Dermis microvascular lymphatic vessel endothelial cell (primary cell): Measurements from ENCODE around the gene PRSS1. TPM values are rescaled to one million over a fixed set of nuclear protein-coding genes. Genes with fewer than 3 reads are reported as not detected.

Experiments
- DNase-seq, 2 donors: peaks; one replicate each; pipeline versions ENCODE4 v3.0.0 to v3.0.0-alpha.2; 2010; ENCODE audit warnings: low read depth in 2 of 2
- total RNA-seq: library from RNA; depleted of rRNA; stranded (reverse); fragments of >200 nt; gene quantifications from 2 replicates; pipeline ENCODE4 v1.2.1, GENCODE V29; 2014

The PRSS1 gene
- total RNA-seq, 1 donor from 2014 or later = not detected

DNA sequence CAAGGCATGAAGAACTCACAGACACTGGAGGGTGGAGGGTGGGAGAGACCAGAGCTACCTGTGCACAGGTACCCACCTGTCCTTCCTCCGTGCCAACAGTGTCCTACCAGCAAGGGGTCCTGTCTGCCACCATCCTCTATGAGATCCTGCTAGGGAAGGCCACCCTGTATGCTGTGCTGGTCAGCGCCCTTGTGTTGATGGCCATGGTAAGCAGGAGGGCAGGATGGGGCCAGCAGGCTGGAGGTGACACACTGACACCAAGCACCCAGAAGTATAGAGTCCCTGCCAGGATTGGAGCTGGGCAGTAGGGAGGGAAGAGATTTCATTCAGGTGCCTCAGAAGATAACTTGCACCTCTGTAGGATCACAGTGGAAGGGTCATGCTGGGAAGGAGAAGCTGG lies 43.3 kb downstream of the PRSS1 start:
- no peak for DNase-seq

DNA sequence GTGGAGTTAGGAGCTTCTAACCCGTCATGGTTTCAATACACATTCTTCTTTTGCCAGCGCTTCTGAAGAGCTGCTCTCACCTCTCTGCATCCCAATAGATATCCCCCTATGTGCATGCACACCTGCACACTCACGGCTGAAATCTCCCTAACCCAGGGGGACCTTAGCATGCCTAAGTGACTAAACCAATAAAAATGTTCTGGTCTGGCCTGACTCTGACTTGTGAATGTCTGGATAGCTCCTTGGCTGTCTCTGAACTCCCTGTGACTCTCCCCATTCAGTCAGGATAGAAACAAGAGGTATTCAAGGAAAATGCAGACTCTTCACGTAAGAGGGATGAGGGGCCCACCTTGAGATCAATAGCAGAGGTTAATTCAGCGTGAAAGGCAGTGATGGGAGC lies 43.9 kb downstream of the PRSS1 start:
- no peak for DNase-seq

DNA sequence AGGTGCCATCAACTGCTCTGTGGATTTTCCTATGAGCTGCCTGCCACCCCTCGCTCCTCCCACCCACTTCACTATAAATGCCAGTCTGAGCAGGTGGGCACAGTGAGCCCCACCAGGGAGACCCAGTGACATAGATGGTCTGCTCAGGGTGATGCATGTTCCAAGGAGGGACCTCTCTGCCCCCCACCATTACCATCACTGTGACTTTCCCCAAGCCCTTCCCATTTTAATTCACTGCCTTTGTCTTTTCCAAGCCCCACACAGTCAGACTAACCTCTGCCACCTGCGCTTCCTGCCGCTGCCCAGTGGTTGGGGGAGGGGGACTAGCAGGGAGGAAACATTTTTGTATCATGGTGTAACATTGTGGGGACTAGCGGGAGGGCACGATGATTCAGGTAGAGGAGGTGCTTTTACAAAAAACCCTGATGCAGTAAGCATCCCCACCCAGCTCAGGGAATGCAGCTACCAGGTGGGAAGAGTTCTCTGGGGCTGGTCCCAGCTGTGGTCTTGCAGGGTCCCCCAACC lies 46.1 kb downstream of the PRSS1 start:
- no peak for DNase-seq

DNA sequence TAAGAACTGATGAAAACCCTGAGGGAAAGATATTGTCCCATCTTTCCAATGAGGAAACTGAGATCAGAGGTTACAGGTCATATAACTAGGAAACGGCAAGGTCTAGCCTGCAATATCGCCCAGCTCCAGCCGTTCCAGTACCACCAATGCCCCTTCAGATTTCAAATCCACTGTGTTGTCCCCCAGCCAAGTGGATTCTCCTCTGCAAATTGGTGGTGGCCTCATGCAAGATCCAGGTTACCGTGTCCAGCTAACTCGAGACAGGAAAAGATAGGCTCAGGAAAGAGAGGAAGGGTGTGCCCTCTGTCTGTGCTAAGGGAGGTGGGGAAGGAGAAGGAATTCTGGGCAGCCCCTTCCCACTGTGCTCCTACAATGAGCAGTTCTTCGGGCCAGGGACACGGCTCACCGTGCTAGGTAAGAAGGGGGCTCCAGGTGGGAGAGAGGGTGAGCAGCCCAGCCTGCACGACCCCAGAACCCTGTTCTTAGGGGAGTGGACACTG lies 46.8 kb downstream of the PRSS1 start:
- DNase-seq = no peak

DNA sequence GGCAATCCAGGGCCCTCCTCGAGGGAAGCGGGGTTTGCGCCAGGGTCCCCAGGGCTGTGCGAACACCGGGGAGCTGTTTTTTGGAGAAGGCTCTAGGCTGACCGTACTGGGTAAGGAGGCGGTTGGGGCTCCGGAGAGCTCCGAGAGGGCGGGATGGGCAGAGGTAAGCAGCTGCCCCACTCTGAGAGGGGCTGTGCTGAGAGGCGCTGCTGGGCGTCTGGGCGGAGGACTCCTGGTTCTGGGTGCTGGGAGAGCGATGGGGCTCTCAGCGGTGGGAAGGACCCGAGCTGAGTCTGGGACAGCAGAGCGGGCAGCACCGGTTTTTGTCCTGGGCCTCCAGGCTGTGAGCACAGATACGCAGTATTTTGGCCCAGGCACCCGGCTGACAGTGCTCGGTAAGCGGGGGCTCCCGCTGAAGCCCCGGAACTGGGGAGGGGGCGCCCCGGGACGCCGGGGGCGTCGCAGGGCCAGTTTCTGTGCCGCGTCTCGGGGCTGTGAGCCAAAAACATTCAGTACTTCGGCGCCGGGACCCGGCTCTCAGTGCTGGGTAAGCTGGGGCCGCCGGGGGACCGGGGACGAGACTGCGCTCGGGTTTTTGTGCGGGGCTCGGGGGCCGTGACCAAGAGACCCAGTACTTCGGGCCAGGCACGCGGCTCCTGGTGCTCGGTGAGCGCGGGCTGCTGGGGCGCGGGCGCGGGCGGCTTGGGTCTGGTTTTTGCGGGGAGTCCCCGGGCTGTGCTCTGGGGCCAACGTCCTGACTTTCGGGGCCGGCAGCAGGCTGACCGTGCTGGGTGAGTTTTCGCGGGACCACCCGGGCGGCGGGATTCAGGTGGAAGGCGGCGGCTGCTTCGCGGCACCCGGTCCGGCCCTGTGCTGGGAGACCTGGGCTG lies 47.5 kb downstream of the PRSS1 start:
- DNase-seq = peak in 1 of 2 donors; percentile 18

DNA sequence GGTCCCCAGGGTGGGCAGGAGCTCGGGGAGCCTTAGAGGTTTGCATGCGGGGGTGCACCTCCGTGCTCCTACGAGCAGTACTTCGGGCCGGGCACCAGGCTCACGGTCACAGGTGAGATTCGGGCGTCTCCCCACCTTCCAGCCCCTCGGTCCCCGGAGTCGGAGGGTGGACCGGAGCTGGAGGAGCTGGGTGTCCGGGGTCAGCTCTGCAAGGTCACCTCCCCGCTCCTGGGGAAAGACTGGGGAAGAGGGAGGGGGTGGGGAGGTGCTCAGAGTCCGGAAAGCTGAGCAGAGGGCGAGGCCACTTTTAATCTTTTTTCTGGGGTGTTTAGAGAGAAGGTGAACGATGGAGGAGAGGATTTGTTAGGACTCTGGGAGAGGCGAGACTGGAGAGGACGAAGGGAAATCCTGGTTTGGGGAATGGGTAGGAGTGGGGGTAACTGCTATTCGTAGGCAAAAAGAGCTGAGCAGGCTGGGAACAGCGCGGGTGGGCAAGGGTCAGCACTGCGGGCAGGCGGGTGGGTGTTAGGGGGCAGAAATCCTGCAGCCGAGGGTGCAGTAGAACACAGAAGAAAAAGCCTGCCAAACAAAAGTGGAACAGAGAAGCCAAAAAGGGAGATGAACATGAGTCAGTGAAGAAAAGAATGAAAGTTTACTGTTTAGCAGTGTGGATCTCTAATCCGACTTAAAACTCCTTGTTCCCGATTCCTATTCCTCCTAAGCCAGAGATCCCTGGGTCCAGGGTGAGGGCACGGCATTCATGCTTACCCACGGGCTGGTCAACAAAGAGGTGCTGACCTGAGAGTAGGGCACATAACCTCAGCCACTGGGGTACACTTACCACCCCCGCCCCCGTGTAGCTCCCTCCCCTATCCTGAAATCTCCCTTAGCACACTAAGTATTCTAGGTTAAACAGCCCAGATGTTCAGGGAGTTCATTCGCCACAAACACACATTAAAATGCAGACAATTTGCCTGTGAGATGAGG lies 48.4 kb downstream of the PRSS1 start:
- no peak for DNase-seq

DNA sequence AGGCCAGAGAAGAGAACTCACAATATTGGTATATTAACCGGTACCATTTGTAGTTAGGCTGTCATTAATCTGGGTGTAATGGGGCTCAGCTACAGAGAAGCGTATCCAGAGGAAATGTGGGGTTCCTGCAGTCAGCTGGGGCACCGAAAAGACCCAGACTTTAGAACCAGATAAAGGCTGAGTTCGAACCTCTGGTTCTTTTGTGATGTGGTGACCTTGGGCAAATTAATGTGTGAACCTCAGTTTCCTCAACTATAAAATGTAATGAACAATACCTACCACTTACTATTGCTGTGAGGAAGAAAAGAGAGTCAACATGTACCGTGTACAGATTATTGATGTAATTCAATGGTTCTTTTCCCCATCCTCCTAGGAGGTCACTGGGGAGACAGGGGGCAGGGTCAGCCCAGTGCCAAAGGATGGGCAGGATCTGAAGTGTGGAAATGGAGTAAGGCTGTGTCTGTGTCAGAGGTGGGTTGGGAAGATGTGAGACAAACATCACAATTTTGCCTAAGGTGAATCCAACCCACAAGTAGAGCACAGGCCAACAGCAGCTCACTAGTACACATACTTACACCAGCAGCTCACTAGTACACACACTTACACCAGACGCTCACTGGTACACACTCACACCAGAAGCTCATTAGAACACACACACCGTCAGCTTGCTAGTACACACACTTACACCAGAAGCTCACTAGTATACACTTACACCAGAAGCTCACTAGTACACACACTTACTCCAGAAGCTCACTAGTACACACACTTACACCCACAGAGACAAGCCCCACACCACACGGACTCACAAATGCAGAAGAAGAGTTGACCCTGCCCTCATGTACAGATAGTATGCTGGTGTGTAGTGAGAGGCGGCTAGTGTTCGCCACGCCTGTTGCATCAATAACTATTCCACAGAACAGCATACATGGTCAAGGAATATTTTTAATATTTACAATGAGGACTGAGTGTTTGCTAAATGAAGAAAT lies 49.5 kb downstream of the PRSS1 start:
- no peak for DNase-seq

DNA sequence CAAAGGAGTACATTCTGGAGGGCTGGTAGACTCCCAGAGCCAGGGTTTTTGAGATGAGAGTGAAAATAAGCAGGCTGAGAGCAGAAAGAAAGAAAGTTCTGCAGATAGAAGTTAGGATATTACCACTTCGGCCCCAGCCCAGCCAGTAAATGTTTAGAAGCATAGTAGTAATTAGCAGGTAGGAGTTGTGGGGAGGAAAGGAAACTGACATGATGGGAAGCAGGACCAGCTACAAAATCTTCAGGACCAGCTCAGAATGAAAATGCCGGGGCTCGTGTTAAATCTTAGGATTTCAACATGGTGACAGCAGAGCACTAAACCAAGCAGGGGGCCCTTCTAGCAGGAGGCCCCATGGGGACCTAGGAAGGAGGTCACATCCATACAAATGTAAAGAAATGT lies 50.2 kb downstream of the PRSS1 start:
- no peak for DNase-seq

DNA sequence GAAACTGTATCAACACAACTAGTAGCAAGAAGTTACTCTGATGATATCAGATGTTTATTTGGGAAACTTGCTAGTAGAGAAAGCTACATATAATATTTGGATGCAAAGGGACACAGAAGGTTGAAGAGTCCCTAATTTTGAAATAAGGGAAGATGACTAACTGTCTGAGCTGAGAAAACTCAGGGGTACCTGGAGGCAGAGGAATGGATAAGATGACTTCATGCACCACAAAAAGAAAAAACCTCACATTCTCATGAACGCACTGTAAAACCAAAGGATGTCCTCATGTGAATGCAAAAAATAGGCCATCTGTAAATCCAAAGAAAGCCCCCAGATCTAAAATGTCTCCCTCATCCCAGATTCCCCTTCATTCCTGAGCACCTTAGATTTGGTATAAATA lies 50.8 kb downstream of the PRSS1 start:
- DNase-seq = no peak

DNA sequence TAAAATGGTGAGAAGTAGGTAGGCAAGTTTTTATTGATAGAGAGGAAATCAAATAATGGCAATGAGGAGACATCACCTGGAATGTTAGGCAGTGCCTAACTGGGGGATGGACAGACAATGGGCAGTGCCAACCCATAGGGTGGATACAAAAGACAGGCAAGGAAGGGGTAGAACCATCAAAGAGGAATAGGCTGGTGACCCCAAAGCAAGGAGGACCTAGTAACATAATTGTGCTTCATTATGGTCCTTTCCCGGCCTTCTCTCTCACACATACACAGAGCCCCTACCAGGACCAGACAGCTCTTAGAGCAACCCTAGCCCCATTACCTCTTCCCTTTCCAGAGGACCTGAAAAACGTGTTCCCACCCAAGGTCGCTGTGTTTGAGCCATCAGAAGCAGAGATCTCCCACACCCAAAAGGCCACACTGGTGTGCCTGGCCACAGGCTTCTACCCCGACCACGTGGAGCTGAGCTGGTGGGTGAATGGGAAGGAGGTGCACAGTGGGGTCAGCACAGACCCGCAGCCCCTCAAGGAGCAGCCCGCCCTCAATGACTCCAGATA lies 51.5 kb downstream of the PRSS1 start:
- DNase-seq = no peak

DNA sequence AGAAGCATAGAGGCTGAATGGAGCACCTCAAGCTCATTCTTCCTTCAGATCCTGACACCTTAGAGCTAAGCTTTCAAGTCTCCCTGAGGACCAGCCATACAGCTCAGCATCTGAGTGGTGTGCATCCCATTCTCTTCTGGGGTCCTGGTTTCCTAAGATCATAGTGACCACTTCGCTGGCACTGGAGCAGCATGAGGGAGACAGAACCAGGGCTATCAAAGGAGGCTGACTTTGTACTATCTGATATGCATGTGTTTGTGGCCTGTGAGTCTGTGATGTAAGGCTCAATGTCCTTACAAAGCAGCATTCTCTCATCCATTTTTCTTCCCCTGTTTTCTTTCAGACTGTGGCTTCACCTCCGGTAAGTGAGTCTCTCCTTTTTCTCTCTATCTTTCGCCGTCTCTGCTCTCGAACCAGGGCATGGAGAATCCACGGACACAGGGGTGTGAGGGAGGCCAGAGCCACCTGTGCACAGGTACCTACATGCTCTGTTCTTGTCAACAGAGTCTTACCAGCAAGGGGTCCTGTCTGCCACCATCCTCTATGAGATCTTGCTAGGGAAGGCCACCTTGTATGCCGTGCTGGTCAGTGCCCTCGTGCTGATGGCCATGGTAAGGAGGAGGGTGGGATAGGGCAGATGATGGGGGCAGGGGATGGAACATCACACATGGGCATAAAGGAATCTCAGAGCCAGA lies 52.5 kb downstream of the PRSS1 start:
- DNase-seq = no peak

DNA sequence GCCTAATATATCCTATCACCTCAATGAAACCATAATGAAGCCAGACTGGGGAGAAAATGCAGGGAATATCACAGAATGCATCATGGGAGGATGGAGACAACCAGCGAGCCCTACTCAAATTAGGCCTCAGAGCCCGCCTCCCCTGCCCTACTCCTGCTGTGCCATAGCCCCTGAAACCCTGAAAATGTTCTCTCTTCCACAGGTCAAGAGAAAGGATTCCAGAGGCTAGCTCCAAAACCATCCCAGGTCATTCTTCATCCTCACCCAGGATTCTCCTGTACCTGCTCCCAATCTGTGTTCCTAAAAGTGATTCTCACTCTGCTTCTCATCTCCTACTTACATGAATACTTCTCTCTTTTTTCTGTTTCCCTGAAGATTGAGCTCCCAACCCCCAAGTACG lies 53.0 kb downstream of the PRSS1 start:
- DNase-seq = no peak

Other genes starting within 250 kb of the PRSS1 start
- gene PRSS2, start 21.5 kb downstream of the PRSS1 start, total RNA-seq = not detected in 2 replicates
- under 0.01 TPM in 2 replicates for gene EPHB6, start 105.6 kb downstream of the PRSS1 start, total RNA-seq
- gene TRPV6, start 136.3 kb downstream of the PRSS1 start, total RNA-seq = not detected in 2 replicates
- gene TRPV5, start 184.3 kb downstream of the PRSS1 start, total RNA-seq = not detected in 2 replicates
- not detected in 2 replicates for gene LLCFC1, start 190.0 kb downstream of the PRSS1 start, total RNA-seq
- gene KEL, start 212.9 kb downstream of the PRSS1 start, total RNA-seq = 0.13 TPM in 1 of 2 replicates, not detected in the other